ENCODE results near the gene SLC25A43. TPM values are rescaled to one million over a fixed set of nuclear protein-coding genes. Genes with fewer than 3 reads are reported as not detected.

The SLC25A43 gene
- total and polyA plus RNA-seq, 9 of the 15 experiments (the other 6 are each of a cell fraction or from before 2014, with no cell fraction given), result 1.3 to 8.4 (median 4.0) TPM

DNA sequence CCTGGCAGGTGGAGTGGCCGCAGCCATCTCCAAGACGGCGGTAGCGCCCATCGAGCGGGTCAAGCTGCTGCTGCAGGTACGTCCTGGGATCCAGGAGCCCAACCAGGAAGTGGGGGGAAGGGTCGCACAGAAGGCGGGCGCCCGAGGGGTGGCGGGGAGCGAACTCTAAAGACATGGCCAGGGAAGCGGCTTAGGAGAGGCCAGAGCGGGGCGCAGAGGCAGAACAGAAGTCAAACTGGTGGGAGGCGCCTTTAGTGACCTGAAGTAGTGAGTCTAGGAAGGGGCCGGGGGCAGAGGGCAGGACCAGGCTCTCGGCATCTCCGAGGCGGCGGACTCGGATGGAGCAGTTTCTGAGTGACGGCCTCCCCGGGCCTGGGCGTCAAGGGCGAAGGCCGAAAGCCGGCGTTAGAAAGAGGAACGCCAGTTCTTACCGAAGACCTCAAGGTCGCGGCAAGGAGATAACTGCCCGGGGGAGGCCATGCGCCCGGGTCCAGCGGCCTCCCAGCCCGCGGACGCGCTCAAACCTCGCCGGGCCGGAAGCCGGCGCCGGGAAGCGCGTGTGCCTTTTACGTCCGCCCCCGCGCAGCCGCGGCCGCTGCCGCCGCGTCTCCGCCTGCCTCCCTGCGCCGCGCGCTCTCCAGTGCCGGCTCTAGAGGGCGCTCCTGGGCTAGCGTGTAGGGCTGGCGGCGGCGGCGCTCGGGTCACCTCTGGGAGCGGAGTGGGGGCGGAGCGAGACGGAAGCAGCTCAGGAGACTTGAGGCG lies 69.6 kb downstream of the SLC25A43 start (continued):
- TF ChIP-seq, protein P1, sequence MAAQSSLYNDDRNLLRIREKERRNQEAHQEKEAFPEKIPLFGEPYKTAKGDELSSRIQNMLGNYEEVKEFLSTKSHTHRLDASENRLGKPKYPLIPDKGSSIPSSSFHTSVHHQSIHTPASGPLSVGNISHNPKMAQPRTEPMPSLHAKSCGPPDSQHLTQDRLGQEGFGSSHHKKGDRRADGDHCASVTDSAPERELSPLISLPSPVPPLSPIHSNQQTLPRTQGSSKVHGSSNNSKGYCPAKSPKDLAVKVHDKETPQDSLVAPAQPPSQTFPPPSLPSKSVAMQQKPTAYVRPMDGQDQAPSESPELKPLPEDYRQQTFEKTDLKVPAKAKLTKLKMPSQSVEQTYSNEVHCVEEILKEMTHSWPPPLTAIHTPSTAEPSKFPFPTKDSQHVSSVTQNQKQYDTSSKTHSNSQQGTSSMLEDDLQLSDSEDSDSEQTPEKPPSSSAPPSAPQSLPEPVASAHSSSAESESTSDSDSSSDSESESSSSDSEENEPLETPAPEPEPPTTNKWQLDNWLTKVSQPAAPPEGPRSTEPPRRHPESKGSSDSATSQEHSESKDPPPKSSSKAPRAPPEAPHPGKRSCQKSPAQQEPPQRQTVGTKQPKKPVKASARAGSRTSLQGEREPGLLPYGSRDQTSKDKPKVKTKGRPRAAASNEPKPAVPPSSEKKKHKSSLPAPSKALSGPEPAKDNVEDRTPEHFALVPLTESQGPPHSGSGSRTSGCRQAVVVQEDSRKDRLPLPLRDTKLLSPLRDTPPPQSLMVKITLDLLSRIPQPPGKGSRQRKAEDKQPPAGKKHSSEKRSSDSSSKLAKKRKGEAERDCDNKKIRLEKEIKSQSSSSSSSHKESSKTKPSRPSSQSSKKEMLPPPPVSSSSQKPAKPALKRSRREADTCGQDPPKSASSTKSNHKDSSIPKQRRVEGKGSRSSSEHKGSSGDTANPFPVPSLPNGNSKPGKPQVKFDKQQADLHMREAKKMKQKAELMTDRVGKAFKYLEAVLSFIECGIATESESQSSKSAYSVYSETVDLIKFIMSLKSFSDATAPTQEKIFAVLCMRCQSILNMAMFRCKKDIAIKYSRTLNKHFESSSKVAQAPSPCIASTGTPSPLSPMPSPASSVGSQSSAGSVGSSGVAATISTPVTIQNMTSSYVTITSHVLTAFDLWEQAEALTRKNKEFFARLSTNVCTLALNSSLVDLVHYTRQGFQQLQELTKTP (IDR thresholded peaks at IDR 0.05; ENCODE audit: low read depth in 1 of 2, partially characterized antibody in 2 of 2), result peak in 1 of 2 experiments; percentile 30
- TF ChIP-seq HMGXB4 (CRISPR knock-in tag; IDR thresholded peaks at IDR 0.05) (peak; percentile 66), PHF8 (IDR thresholded peaks at IDR 0.05; ENCODE audit: borderline replicate concordance, low read length) (peak; percentile 82), ZNF511 (CRISPR knock-in tag; IDR thresholded peaks at IDR 0.05) (0 out of 2 replicates have a peak, but pooled peaks have one; percentile 51), TBP (optimal IDR thresholded peaks at IDR 0.05; ENCODE audit: low read depth, low read length) (peak; percentile 25), RBFOX2 (IDR thresholded peaks at IDR 0.05; ENCODE audit: low read depth, low read length) (peak; percentile 98), POLR2H (tag; IDR thresholded peaks at IDR 0.05; ENCODE audit: low read depth) (peak; percentile 68; the same call in 1 of the 2 replicates), ELF2 (CRISPR knock-in tag; IDR thresholded peaks at IDR 0.05) (peak; percentile 22; the same call in 1 of the 2 replicates), ETS2 (tag; IDR thresholded peaks at IDR 0.05; ENCODE audit: borderline replicate concordance, poor library complexity, severe bottlenecking) (no peak), CTCFL (IDR thresholded peaks at IDR 0.05; ENCODE audit: borderline replicate concordance, insufficient read depth, low read depth, low read length, poor library complexity, severe bottlenecking) (peak; percentile 89), JUND (IDR thresholded peaks at IDR 0.05; ENCODE audit: borderline replicate concordance, low read depth, low read length) (peak; percentile 21; the same call in 1 of the 2 replicates), JUND (tag; IDR thresholded peaks at IDR 0.05; ENCODE audit: borderline replicate concordance, low read depth, low read length) (no peak; the same call in 2 of the 3 replicates), ETS1 (conservative IDR thresholded peaks at IDR 0.05; ENCODE audit: control insufficient read depth, low read depth, low read length) (peak; percentile 81), ZNF184 (CRISPR knock-in tag; IDR thresholded peaks at IDR 0.05) (no peak)
